Panc1 (cell line): ENCODE measurements around the gene CEP164. TPM values are rescaled to one million over a fixed set of nuclear protein-coding genes. Genes with fewer than 3 reads are reported as not detected.

ENCODE experiments used
- ATAC-seq: fragments of 200-7000 bp; cut with Tn5 transposase; 2 replicates; pipeline ENCODE4 v1.9.1; 2020; ENCODE audit warnings: mild to moderate bottlenecking, moderate library complexity
- BruUV-seq: library from RNA; stranded (reverse); fragments of 400-500 nt; replicated peaks from 2 replicates; lab custom pipeline; 2021; lab: Mats Ljungman, UMichigan
- CTCF ChIA-PET: fragments of 300-600 bp; sonication (Branson Sonifier 250); formaldehyde crosslinking; loops from one replicate; lab custom pipeline; 2022; ENCODE audit warnings: antibody characterized with exemption; lab: Charles Lee
- POLR2A ChIA-PET: fragments of 300-600 bp; sonication (Branson Sonifier 250); formaldehyde crosslinking; loops from one replicate; lab custom pipeline; 2022; ENCODE audit warnings: antibody characterized with exemption; lab: Charles Lee
- DNase-seq: peaks from one replicate; pipeline ENCODE4 v3.0.0-alpha.2; 2010; ENCODE audit warnings: low read depth, low spot score
- H3K27ac ChIP-seq: 2 replicates; pipeline ENCODE4 v1.5.1; 2011; ENCODE audit warnings: mild to moderate bottlenecking, low read length, inconsistent platforms
- H3K27me3 ChIP-seq: fragments of 200-500 bp; sonication (Bioruptor generic); 2 replicates; pipeline ENCODE4 v1.6.0; 2014; ENCODE audit warnings: low read length, inconsistent platforms; ENCODE audit not compliant: control insufficient read depth, insufficient read depth
- H3K36me3 ChIP-seq: fragments of 200-500 bp; sonication (Bioruptor generic); 2 replicates; pipeline ENCODE4 v1.5.1; 2014; ENCODE audit warnings: inconsistent platforms, mild to moderate bottlenecking, low read length, moderate library complexity; ENCODE audit not compliant: control insufficient read depth, insufficient read depth
- H3K4me1 ChIP-seq: 2 replicates; pipeline ENCODE4 v1.5.1; 2011; ENCODE audit warnings: inconsistent platforms, mild to moderate bottlenecking, low read length, moderate library complexity; ENCODE audit not compliant: control insufficient read depth, insufficient read depth
- H3K4me3 ChIP-seq, 2 experiments: 2 replicates each; pipeline ENCODE4 v1.5.1; 2011 to 2012; ENCODE audit warnings: low read depth in 2 of 2, low read length in 2 of 2, mild to moderate bottlenecking in 2 of 2, inconsistent platforms in 1 of 2, moderate library complexity in 1 of 2
- H3K9me3 ChIP-seq: fragments of 200-500 bp; sonication (Bioruptor generic); 2 replicates; pipeline ENCODE4 v1.5.1; 2014; ENCODE audit warnings: low read depth, mild to moderate bottlenecking, inconsistent platforms, low read length, moderate library complexity; ENCODE audit not compliant: control insufficient read depth, insufficient read depth
- CTCF ChIP-seq: fragments of 450-650 bp; IDR thresholded peaks from 2 replicates; pipeline ENCODE4 v1.5.1; 2017; ENCODE audit warnings: mild to moderate bottlenecking
- POLR2AphosphoS5 ChIP-seq: IDR thresholded peaks from 2 replicates; pipeline ENCODE4 v1.6.1; 2012; ENCODE audit warnings: mild to moderate bottlenecking, low read depth, low read length, moderate library complexity
- SIN3A ChIP-seq: IDR thresholded peaks from 2 replicates; pipeline ENCODE4 v1.6.1; 2012; ENCODE audit warnings: low read depth, mild to moderate bottlenecking, low read length, moderate library complexity, borderline replicate concordance; ENCODE audit not compliant: insufficient read depth
- TCF7L2 ChIP-seq: IDR thresholded peaks from 2 replicates; pipeline ENCODE4 v1.6.1; 2011; ENCODE audit warnings: mild to moderate bottlenecking, low read depth, low read length, inconsistent platforms
- in situ Hi-C: cut with HindIII; loops from 2 replicates; pipeline ENCODE4 v1.10.0; 2016; ENCODE audit warnings: low sequenced_read_pairs, low pct_unique_long_range_greater_than_20kb
- intact Hi-C: fragments of 100-400 bp; cut with micrococcal nuclease; formaldehyde crosslinking; loops from one replicate; pipeline ENCODE4 v1.10.0; 2022; ENCODE audit not compliant: unreplicated experiment
- total RNA-seq: library from RNA; stranded (reverse); gene quantifications from one replicate; pipeline ENCODE4 v1.2.1, GENCODE V29; 2021; ENCODE audit not compliant: unreplicated experiment
- TF ChIP-seq, protein P1 (sequence below), 2 experiments: IDR thresholded peaks; 2 replicates each; pipeline ENCODE4 v1.6.1; 2011 to 2012; ENCODE audit warnings: low read depth in 2 of 2, control low read depth in 1 of 2, low read length in 1 of 2, mild to moderate bottlenecking in 1 of 2, moderate library complexity in 1 of 2; ENCODE audit not compliant: insufficient read depth in 1 of 2

Gene CEP164
- total RNA-seq, 1 experiment from 2014 or later, result 75.4 TPM

GRCh38 chr11:117281869-117282268 lies 45.8 kb upstream of the CEP164 start:
- ChIA-PET POLR2A (no interaction called here), CTCF (interaction anchor here (0.5 kb wide), 1 partner anchor 176 kb away, joined by 5 read pairs; no protein-coding TSS in a partner anchor)
- Histone ChIP-seq H3K9me3 (no peaks in the 10 kb centered on the region), H3K27me3 (no peaks in the 10 kb centered on the region), H3K36me3 (peaks cover 3% of the 10 kb centered on the region; the same call in 1 of the 2 replicates), H3K27ac (no peak overlapping the region), H3K4me1 (no peaks in the 10 kb centered on the region), H3K4me3 (no peak overlapping the region)
- BruUV-seq, result TSS peak; percentile 32
- DNase-seq (no peak), ATAC-seq (no peak)
- intact Hi-C loops (no loop called here), in situ Hi-C loops (no loop called here)
- TF ChIP-seq, protein P1, sequence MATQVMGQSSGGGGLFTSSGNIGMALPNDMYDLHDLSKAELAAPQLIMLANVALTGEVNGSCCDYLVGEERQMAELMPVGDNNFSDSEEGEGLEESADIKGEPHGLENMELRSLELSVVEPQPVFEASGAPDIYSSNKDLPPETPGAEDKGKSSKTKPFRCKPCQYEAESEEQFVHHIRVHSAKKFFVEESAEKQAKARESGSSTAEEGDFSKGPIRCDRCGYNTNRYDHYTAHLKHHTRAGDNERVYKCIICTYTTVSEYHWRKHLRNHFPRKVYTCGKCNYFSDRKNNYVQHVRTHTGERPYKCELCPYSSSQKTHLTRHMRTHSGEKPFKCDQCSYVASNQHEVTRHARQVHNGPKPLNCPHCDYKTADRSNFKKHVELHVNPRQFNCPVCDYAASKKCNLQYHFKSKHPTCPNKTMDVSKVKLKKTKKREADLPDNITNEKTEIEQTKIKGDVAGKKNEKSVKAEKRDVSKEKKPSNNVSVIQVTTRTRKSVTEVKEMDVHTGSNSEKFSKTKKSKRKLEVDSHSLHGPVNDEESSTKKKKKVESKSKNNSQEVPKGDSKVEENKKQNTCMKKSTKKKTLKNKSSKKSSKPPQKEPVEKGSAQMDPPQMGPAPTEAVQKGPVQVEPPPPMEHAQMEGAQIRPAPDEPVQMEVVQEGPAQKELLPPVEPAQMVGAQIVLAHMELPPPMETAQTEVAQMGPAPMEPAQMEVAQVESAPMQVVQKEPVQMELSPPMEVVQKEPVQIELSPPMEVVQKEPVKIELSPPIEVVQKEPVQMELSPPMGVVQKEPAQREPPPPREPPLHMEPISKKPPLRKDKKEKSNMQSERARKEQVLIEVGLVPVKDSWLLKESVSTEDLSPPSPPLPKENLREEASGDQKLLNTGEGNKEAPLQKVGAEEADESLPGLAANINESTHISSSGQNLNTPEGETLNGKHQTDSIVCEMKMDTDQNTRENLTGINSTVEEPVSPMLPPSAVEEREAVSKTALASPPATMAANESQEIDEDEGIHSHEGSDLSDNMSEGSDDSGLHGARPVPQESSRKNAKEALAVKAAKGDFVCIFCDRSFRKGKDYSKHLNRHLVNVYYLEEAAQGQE (IDR thresholded peaks at IDR 0.05; ENCODE audit: insufficient read depth in 1 of 2, low read depth in 2 of 2, low read length in 1 of 2), result no peak
- TF ChIP-seq POLR2AphosphoS5, result no peak
- TF ChIP-seq TCF7L2, result no peak
- TF ChIP-seq CTCF, result no peak
- TF ChIP-seq SIN3A, result no peak

DNA sequence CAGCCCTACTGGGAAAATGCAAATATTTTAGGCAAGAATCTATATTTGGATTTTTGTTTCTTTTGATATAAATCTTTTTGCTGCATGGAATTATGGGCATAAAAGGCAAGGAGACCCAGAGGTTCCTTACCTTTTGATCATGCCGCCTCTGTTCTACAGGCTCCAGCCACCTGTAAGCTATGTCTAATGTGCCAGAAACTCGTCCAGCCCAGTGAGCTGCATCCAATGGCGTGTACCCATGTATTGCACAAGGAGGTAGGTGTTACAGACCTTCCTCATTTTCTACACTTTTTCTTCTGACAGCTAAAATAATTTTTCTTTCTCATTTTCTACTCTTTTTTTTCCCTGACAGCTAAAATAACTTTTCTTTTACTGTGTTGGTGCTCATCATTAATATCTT lies 44.7 kb upstream of the CEP164 start:
- ATAC-seq (no peak), DNase-seq (no peak)
- Histone ChIP-seq H3K27ac (no peak overlapping the region), H3K4me1 (no peaks in the 10 kb centered on the region), H3K27me3 (no peaks in the 10 kb centered on the region), H3K4me3 (no peak overlapping the region), H3K36me3 (peaks cover 3% of the 10 kb centered on the region), H3K9me3 (no peaks in the 10 kb centered on the region)
- in situ Hi-C loops (no loop called here), intact Hi-C loops (no loop called here)
- CTCF ChIA-PET, result interaction anchor here (0.6 kb wide), 1 partner anchor 32 kb away, joined by 5 read pairs; no protein-coding TSS in a partner anchor
- TF ChIP-seq TCF7L2 (no peak), SIN3A (no peak), POLR2AphosphoS5 (no peak)
- BruUV-seq, result no TSS peak
- POLR2A ChIA-PET, result no interaction called here

GRCh38 chr11:117284053-117284452 lies 43.6 kb upstream of the CEP164 start:
- in situ Hi-C loops, result no loop called here
- TF ChIP-seq, protein P1 (IDR thresholded peaks at IDR 0.05; ENCODE audit: insufficient read depth in 1 of 2, low read depth in 2 of 2, low read length in 1 of 2), result no peak
- TF ChIP-seq SIN3A, result no peak
- no peak for TF ChIP-seq CTCF
- no peak for TF ChIP-seq POLR2AphosphoS5
- no peak for TF ChIP-seq TCF7L2
- no peaks in the 10 kb centered on the region for H3K4me1 ChIP-seq
- ChIA-PET POLR2A (no interaction called here), CTCF (no interaction called here)
- H3K9me3 ChIP-seq, result no peaks in the 10 kb centered on the region
- H3K27ac ChIP-seq, result no peak overlapping the region
- no TSS peak for BruUV-seq
- no peak overlapping the region for H3K4me3 ChIP-seq
- ATAC-seq, result no peak
- no peak for DNase-seq
- peaks cover 5% of the 10 kb centered on the region for H3K36me3 ChIP-seq
- no peaks in the 10 kb centered on the region for H3K27me3 ChIP-seq
- intact Hi-C loops, result no loop called here
